ENCODE measurements around the gene JAG2. TPM values are rescaled to one million over a fixed set of nuclear protein-coding genes. Genes with fewer than 3 reads are reported as not detected.

The JAG2 gene
- total and polyA plus RNA-seq, 7 donors: 10.6 to 34.0 (median 25.9) TPM

DNA sequence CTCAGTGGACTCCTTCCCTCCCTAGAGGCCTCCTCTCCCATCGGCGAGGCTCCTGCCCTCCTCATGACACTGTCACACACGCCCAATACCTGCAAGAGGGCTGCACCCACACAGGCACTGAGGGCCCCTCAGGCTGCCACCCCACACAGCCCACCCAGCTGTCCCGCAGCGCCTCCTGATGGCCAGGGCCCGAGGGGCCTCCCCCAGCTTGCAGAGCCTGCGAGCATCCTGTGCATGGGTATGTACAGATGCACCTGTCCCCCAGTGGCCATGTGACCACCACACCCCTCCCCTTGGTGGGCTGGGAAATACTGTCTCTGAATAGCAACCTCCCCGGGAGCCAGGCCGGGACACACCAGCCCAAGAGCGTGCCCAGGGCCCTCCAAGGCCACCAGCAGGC is 31.5 kb upstream of the JAG2 start:
- ATAC-seq (no peak), DNase-seq (no peak)
- H3K4me3 ChIP-seq: no peak overlapping the region
- H3K36me3 ChIP-seq (ENCODE audit: insufficient read depth in 1 of 2, low read depth in 1 of 2): no peaks in the 10 kb centered on the region
- H3K4me1 ChIP-seq: peaks cover 27% of the 10 kb centered on the region
- H3K27ac ChIP-seq: no peak overlapping the region
- 70 to 80% (median 77%) methylated on average over 10 of the region's 10 CpGs for WGBS, 3 donors
- peaks cover 0 to 43% (median 8%) of the 10 kb centered on the region in 3 donors for H3K27me3 ChIP-seq (ENCODE audit: insufficient read depth in 3 of 3, low read length in 2 of 3)
- TF ChIP-seq, protein P1, sequence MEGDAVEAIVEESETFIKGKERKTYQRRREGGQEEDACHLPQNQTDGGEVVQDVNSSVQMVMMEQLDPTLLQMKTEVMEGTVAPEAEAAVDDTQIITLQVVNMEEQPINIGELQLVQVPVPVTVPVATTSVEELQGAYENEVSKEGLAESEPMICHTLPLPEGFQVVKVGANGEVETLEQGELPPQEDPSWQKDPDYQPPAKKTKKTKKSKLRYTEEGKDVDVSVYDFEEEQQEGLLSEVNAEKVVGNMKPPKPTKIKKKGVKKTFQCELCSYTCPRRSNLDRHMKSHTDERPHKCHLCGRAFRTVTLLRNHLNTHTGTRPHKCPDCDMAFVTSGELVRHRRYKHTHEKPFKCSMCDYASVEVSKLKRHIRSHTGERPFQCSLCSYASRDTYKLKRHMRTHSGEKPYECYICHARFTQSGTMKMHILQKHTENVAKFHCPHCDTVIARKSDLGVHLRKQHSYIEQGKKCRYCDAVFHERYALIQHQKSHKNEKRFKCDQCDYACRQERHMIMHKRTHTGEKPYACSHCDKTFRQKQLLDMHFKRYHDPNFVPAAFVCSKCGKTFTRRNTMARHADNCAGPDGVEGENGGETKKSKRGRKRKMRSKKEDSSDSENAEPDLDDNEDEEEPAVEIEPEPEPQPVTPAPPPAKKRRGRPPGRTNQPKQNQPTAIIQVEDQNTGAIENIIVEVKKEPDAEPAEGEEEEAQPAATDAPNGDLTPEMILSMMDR (IDR thresholded peaks at IDR 0.05): no peak
- intact Hi-C loops (cut with DNase I): loop anchor here in 1 of 2 donors (5.0 kb wide), 3 partner anchors 82 to 152 kb away; no protein-coding TSS in a partner anchor
- H3K9me3 ChIP-seq: no peaks in the 10 kb centered on the region

DNA sequence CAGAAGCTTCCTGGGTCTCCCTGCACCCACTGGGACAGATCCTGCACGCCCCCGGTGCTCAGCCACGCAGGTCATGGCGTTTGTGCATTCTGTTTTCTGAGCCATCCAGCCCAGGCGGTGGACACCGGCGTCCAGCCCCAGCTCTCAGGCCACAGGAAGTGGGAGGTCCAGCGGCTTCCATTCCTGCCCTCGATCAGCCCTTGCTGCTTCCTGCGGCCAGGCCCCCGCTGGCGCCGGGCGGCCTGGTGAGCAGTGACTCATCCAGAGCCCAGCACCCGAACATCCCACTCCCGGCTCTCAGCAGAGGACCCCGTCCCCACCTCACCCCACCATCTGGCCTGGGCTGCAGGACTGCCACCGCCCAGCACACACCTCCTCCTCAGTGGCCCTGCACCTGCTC is 30.5 kb upstream of the JAG2 start:
- H3K9me3 ChIP-seq: no peaks in the 10 kb centered on the region
- peaks cover 0 to 48% (median 12%) of the 10 kb centered on the region in 3 donors for H3K27me3 ChIP-seq (ENCODE audit: insufficient read depth in 3 of 3, low read length in 2 of 3)
- 50 to 54% (median 53%) methylated on average over 13 to 18 of the region's 18 CpGs for WGBS, 3 donors
- peaks cover 17% of the 10 kb centered on the region for H3K4me1 ChIP-seq
- H3K4me3 ChIP-seq: no peak overlapping the region
- intact Hi-C loops (cut with DNase I): loop anchor here in 1 of 2 donors (5.0 kb wide), 1 partner anchor 107 kb away; no protein-coding TSS in a partner anchor
- H3K27ac ChIP-seq: peak overlapping the region; percentile 61
- no peaks in the 10 kb centered on the region for H3K36me3 ChIP-seq (ENCODE audit: insufficient read depth in 1 of 2, low read depth in 1 of 2)
- no peak for ATAC-seq
- no peak for DNase-seq
- TF ChIP-seq, protein P1 (IDR thresholded peaks at IDR 0.05): no peak

GRCh38 chr14:105198588-105198987 is 30.0 kb upstream of the JAG2 start:
- Histone ChIP-seq H3K4me3 (no peak overlapping the region), H3K27ac (peak overlapping the region; percentile 61), H3K4me1 (peaks cover 16% of the 10 kb centered on the region), H3K27me3 (ENCODE audit: insufficient read depth in 3 of 3, low read length in 2 of 3) (peaks cover 0 to 48% (median 12%) of the 10 kb centered on the region in 3 donors), H3K36me3 (ENCODE audit: insufficient read depth in 1 of 2, low read depth in 1 of 2) (no peaks in the 10 kb centered on the region), H3K9me3 (no peaks in the 10 kb centered on the region)
- WGBS, 3 donors: 74 to 86% (median 85%) methylated on average over 4 of the region's 4 CpGs
- DNase-seq: no peak
- intact Hi-C loops (cut with DNase I): loop anchor here in 1 of 2 donors (5.0 kb wide), 1 partner anchor 106 kb away; no protein-coding TSS in a partner anchor
- TF ChIP-seq, protein P1 (IDR thresholded peaks at IDR 0.05): no peak
- no peak for ATAC-seq

DNA sequence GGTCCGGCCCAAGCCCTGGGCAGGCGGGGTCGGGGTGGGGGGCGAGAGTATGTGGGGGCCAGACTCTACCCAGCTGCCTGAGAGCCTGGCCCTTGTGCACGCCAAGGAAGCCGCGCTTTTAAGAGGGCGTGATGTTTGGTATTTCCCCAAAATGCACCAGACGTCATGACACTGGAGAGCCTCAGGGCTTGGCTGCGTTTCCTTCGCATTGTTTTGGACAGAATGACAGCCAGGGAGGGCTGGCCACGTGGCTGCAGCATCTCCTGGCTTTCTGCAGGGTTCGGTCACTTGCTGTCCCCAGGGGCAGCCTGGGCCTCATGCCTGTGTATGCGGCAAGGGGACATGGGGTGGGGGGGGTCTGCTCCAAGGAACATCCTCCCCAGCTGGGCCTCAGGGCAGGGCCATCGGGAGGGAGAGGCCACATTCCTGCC is 28.6 kb upstream of the JAG2 start:
- no peak overlapping the region for H3K4me3 ChIP-seq
- TF ChIP-seq, protein P1 (IDR thresholded peaks at IDR 0.05): no peak
- H3K36me3 ChIP-seq (ENCODE audit: insufficient read depth in 1 of 2, low read depth in 1 of 2): no peaks in the 10 kb centered on the region
- peaks cover 13% of the 10 kb centered on the region for H3K4me1 ChIP-seq
- DNase-seq: peak in 1 of 2 donors; percentile 78
- ATAC-seq: peak in 3 of 4 donors; percentile 2 to 28 (median 20)
- H3K9me3 ChIP-seq: no peaks in the 10 kb centered on the region
- H3K27me3 ChIP-seq (ENCODE audit: insufficient read depth in 3 of 3, low read length in 2 of 3): peaks cover 0 to 48% (median 15%) of the 10 kb centered on the region in 3 donors
- WGBS, 3 donors: 4 to 7% (median 5%) methylated on average over 13 to 15 of the region's 15 CpGs
- H3K27ac ChIP-seq: peak overlapping the region; percentile 61
- intact Hi-C loops (cut with DNase I): loop anchor here in 1 of 2 donors (5.0 kb wide), 1 partner anchor 105 kb away; no protein-coding TSS in a partner anchor
